GM23338 (cell line): ENCODE measurements around the gene SAMD11. TPM values are rescaled to one million over a fixed set of nuclear protein-coding genes. Genes with fewer than 3 reads are reported as not detected.

Experiments used
- ATAC-seq: fragments of 200-7000 bp; cut with Tn5 transposase; 3 replicates; pipeline ENCODE4 v1.9.1; 2020
- DNase-seq: peaks from one replicate; pipeline ENCODE4 v3.0.0-alpha.2; 2015; ENCODE audit warnings: low spot score
- H2AFZ ChIP-seq: fragments of 200-600 bp; sonication (generic); 2 replicates; pipeline ENCODE4 v1.8.0; 2016; ENCODE audit warnings: antibody characterized with exemption, mild to moderate bottlenecking, moderate library complexity
- H3F3A ChIP-seq: fragments of 200-600 bp; sonication (generic); replicated peaks from 2 replicates; pipeline ENCODE4 v1.8.0; 2017; ENCODE audit warnings: antibody characterized with exemption, mixed run types, low read depth
- H3K27ac ChIP-seq: fragments of 200-600 bp; sonication (generic); 2 replicates; pipeline ENCODE4 v1.6.1; 2016; ENCODE audit warnings: low read depth
- H3K27me3 ChIP-seq: fragments of 200-600 bp; sonication (generic); 2 replicates; pipeline ENCODE4 v1.8.0; 2016; ENCODE audit warnings: mild to moderate bottlenecking, mixed run types, moderate library complexity; ENCODE audit not compliant: insufficient read depth
- H3K36me3 ChIP-seq: fragments of 200-600 bp; sonication (generic); 2 replicates; pipeline ENCODE4 v1.8.0; 2016; ENCODE audit warnings: mild to moderate bottlenecking; ENCODE audit not compliant: insufficient read depth
- H3K4me1 ChIP-seq: fragments of 200-600 bp; sonication (generic); 2 replicates; pipeline ENCODE4 v1.8.0; 2016; ENCODE audit warnings: mild to moderate bottlenecking, moderate library complexity; ENCODE audit not compliant: insufficient read depth
- H3K4me2 ChIP-seq: fragments of 200-600 bp; sonication (generic); 2 replicates; pipeline ENCODE4 v1.7.1; 2017; ENCODE audit warnings: mixed run types
- H3K4me3 ChIP-seq: fragments of 200-600 bp; sonication (generic); 2 replicates; pipeline ENCODE4 v1.6.1; 2016; ENCODE audit warnings: mixed run types
- H3K79me2 ChIP-seq: fragments of 200-600 bp; sonication (generic); replicated peaks from 2 replicates; pipeline ENCODE4 v1.8.0; 2017; ENCODE audit warnings: mild to moderate bottlenecking; ENCODE audit not compliant: insufficient read depth
- H3K9me2 ChIP-seq: fragments of 200-600 bp; sonication (generic); 2 replicates; pipeline ENCODE4 v1.8.0; 2017; ENCODE audit not compliant: insufficient read depth
- H4K20me1 ChIP-seq: fragments of 200-600 bp; sonication (generic); replicated peaks from 2 replicates; pipeline ENCODE4 v1.8.0; 2017; ENCODE audit warnings: mild to moderate bottlenecking; ENCODE audit not compliant: insufficient read depth
- H3K27ac Mint-ChIP-seq: 2 replicates; pipeline ENCODE4 v1.8.0; 2020; ENCODE audit warnings: inconsistent platforms, mild to moderate bottlenecking, moderate library complexity, mixed read lengths
- H3K27me3 Mint-ChIP-seq: 3 replicates; pipeline ENCODE4 v1.8.0; 2022; ENCODE audit warnings: low read depth, mild to moderate bottlenecking, moderate library complexity, mixed read lengths, inconsistent platforms; ENCODE audit not compliant: insufficient read depth, poor library complexity
- H3K36me3 Mint-ChIP-seq: 3 replicates; pipeline ENCODE4 v1.8.0; 2021; ENCODE audit warnings: low read depth, mild to moderate bottlenecking, inconsistent platforms, moderate library complexity, mixed read lengths
- H3K4me1 Mint-ChIP-seq: 3 replicates; pipeline ENCODE4 v1.8.0; 2020; ENCODE audit warnings: mild to moderate bottlenecking, inconsistent platforms, mixed read lengths
- H3K4me3 Mint-ChIP-seq: 3 replicates; pipeline ENCODE4 v1.8.0; 2021; ENCODE audit warnings: moderate library complexity, mild to moderate bottlenecking, inconsistent platforms, mixed read lengths
- H3K9me3 Mint-ChIP-seq: 3 replicates; pipeline ENCODE4 v1.8.0; 2020; ENCODE audit warnings: moderate library complexity, mild to moderate bottlenecking, inconsistent platforms, mixed read lengths
- ZNF114 ChIP-seq: fragments of 250-450 bp; sonication (Bioruptor Pico); IDR thresholded peaks from 2 replicates; pipeline ENCODE4 v1.5.0; 2020; ENCODE audit warnings: mild to moderate bottlenecking, moderate library complexity
- ZNF331 ChIP-seq: fragments of 250-450 bp; sonication (Bioruptor Pico); IDR thresholded peaks from 2 replicates; pipeline ENCODE4 v1.5.0; 2020; ENCODE audit warnings: low read depth, mild to moderate bottlenecking, moderate library complexity
- polyA plus RNA-seq: library from polyadenylated mRNA; unstranded; fragments of >200 nt; fragmentation: Nextera tagmentation; extraction: Ambion mirVana; gene quantifications from 2 replicates; pipeline ENCODE4 v1.2.1, GENCODE V29; 2016
- small RNA-seq: library from RNA; depleted of rRNA; stranded (forward); fragments of <200 nt; gene quantifications from one replicate; pipeline ENCODE3, GENCODE V24; 2014; ENCODE audit warnings: low replicate concordance
- total RNA-seq: library from RNA; depleted of rRNA; stranded (reverse); fragments of >200 nt; shearing (Covaris generic); gene quantifications from 2 replicates; pipeline ENCODE4 v1.2.3, GENCODE V29; 2014; rRNA removed

The SAMD11 gene
- total and polyA plus RNA-seq, 2 experiments from 2014 or later, result 0.14 to 0.40 TPM

DNA sequence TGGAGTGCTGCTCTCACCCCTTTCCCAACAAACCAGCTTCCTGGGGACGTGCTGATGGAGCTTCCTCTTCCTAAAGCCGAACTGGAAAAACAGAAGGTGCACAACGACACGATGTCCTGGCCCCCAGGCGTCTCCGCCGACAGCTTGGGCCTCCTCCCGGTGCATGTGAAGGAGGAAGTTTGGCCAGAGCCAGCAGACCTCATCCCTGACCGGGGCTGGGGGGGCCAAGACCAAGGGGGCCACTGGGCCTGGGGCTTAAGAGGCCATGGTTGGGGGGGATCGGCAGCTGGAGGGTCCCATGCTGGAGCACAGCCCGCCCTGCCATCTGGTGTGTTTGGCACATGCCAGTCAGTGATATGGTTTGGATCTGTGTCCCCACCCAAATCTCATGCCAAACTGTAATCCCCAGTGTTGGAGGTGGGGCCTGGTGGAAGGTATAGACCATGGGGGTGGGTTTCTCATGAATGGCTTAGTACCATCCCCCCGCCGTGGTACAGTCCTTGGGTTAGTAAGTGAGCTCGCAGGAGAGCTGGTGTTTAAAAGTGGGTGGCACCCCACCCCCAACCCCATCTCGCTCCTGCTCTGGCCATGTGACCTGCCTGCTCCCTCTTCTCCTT lies 69.8 kb downstream of the SAMD11 start:
- no peak overlapping the region for H2AFZ ChIP-seq
- peaks cover 4% of the 10 kb centered on the region for H3K36me3 Mint-ChIP-seq
- no peaks in the 10 kb centered on the region for H3K9me2 ChIP-seq
- DNase-seq (no peak), ATAC-seq (no peak)
- H3K27ac Mint-ChIP-seq, result no peak overlapping the region
- H3K4me2 ChIP-seq, result no peak overlapping the region
- peaks cover 8% of the 10 kb centered on the region for H3K4me1 ChIP-seq
- H3K9me3 Mint-ChIP-seq, result peaks cover 21% of the 10 kb centered on the region
- H3K79me2 ChIP-seq, result no peaks in the 10 kb centered on the region
- TF ChIP-seq ZNF331 (CRISPR knock-in tag), result no peak
- TF ChIP-seq ZNF114 (CRISPR knock-in tag), result no peak
- H3K4me3 Mint-ChIP-seq, result no peak overlapping the region
- H3K27ac ChIP-seq, result no peak overlapping the region
- no peaks in the 10 kb centered on the region for H4K20me1 ChIP-seq
- peaks cover 3% of the 10 kb centered on the region for H3K4me1 Mint-ChIP-seq
- peaks cover 79% of the 10 kb centered on the region for H3K27me3 Mint-ChIP-seq
- no peaks in the 10 kb centered on the region for H3K36me3 ChIP-seq
- 0 out of 2 replicates have a peak, but pooled peaks cover 2% of the 10 kb centered on the region for H3F3A ChIP-seq
- H3K4me3 ChIP-seq, result no peak overlapping the region
- H3K27me3 ChIP-seq, result peaks cover 93% of the 10 kb centered on the region

Small RNAs within 50 kb of the gene (small RNA-seq; reads per million reads assigned to genes)
- not detected for gene AL645608.4

Other genes starting within 250 kb of the SAMD11 start
- not detected in 2 replicates for gene OR4F16, start 237.3 kb upstream of the SAMD11 start, total RNA-seq
- gene OR4F16, start 237.3 kb upstream of the SAMD11 start, polyA plus RNA-seq, result not detected in 2 replicates
- 123 and 125 TPM in 2 replicates for gene NOC2L, start 35.3 kb downstream of the SAMD11 start, total RNA-seq
- 79.3 and 89.0 TPM in 2 replicates for gene NOC2L, start 35.3 kb downstream of the SAMD11 start, polyA plus RNA-seq
- gene KLHL17, start 36.7 kb downstream of the SAMD11 start, total RNA-seq, result 27.8 and 37.1 TPM in 2 replicates
- gene KLHL17, start 36.7 kb downstream of the SAMD11 start, polyA plus RNA-seq, result 16.5 and 17.8 TPM in 2 replicates
- gene PLEKHN1, start 42.6 kb downstream of the SAMD11 start, total RNA-seq, result 2.2 and 3.3 TPM in 2 replicates
- gene PLEKHN1, start 42.6 kb downstream of the SAMD11 start, polyA plus RNA-seq, result 0.94 and 1.4 TPM in 2 replicates
- not detected in 2 replicates for gene PERM1, start 58.2 kb downstream of the SAMD11 start, total RNA-seq
- gene PERM1, start 58.2 kb downstream of the SAMD11 start, polyA plus RNA-seq, result 0.66 and 1.1 TPM in 2 replicates
- gene HES4, start 76.2 kb downstream of the SAMD11 start, total RNA-seq, result 2.3 and 4.8 TPM in 2 replicates
- gene HES4, start 76.2 kb downstream of the SAMD11 start, polyA plus RNA-seq, result 6.7 and 7.9 TPM in 2 replicates
- 52.9 and 65.3 TPM in 2 replicates for gene ISG15, start 89.6 kb downstream of the SAMD11 start, total RNA-seq
- 101 and 113 TPM in 2 replicates for gene ISG15, start 89.6 kb downstream of the SAMD11 start, polyA plus RNA-seq
- 144 and 185 TPM in 2 replicates for gene AGRN, start 96.2 kb downstream of the SAMD11 start, total RNA-seq
- gene AGRN, start 96.2 kb downstream of the SAMD11 start, polyA plus RNA-seq, result 12.3 and 13.2 TPM in 2 replicates
- not detected in 2 replicates for gene RNF223, start 150.4 kb downstream of the SAMD11 start, total RNA-seq
- not detected in 2 replicates for gene RNF223, start 150.4 kb downstream of the SAMD11 start, polyA plus RNA-seq
- 21.3 and 21.5 TPM in 2 replicates for gene C1orf159, start 192.2 kb downstream of the SAMD11 start, total RNA-seq
- 9.6 and 9.9 TPM in 2 replicates for gene C1orf159, start 192.2 kb downstream of the SAMD11 start, polyA plus RNA-seq
- gene TTLL10, start 250.0 kb downstream of the SAMD11 start, total RNA-seq, result 0.45 TPM in 1 of 2 replicates, not detected in the other
- gene TTLL10, start 250.0 kb downstream of the SAMD11 start, polyA plus RNA-seq, result not detected in 2 replicates